ENCODE results near the gene ENTPD3. TPM values are rescaled to one million over a fixed set of nuclear protein-coding genes. Genes with fewer than 3 reads are reported as not detected.
A peak's percentile ranks its signal among the peaks of the same experiment; 100 is the strongest.

The ENTPD3 gene
- polyA plus RNA-seq, 1 donor (not counting 4 experiments of a cell fraction or from before 2014, with no cell fraction given): 12.9 TPM

DNA sequence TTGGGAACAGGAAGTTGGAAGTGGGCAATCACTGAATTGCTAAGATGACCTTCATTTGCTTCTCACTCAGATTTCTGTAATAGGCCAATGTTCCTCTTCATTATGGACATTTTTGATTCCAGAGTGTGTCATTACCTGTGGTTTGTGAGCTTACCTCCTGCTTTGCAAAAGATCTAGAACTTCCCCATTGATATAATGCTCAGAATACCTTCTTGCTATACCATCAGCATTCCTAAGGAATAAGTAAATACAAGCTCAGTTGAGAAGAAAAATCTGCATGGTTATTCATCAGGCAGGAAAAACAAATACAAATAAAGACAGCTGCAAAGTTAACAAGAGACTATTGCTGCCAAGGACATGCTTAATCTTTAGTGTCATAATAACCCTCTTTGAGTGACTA, 64.6 kb downstream of the ENTPD3 start:
- dilution Hi-C loops (cut with MboI; ENCODE audit: extremely low pct_ligation_motif_present, low sequenced_read_pairs): no loop called here

DNA sequence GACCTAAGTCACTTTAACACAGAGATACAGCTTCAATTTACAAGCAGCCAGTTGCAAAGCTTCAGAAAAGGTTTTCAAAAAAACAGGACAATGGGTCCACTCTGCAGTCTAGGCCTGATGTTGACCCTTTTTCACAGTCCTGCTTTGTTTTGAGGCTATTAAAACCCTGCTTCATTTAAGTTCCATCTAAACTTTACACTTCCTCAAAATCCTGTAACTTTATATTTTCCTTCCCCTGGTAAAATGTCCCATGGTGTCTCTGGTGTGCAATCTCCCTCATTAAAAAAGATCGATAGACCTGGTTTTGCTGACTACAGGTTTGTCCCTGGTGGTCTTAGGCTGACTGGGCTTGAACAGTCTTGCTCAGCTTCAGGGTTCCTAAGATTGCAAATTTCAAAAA, 65.1 kb downstream of the ENTPD3 start:
- Histone ChIP-seq H4K20me1 (ENCODE audit: control insufficient read depth, extremely low read depth, insufficient read depth, low read length) (no peaks in the 10 kb centered on the region), H3K27ac (ENCODE audit: control insufficient read depth, insufficient read depth, low read length) (peak overlapping the region; percentile 91), H3K79me2 (ENCODE audit: control insufficient read depth, insufficient read depth, low read length) (no peaks in the 10 kb centered on the region), H3K36me3 (ENCODE audit: control insufficient read depth in 2 of 2, extremely low read depth in 1 of 2, insufficient read depth in 2 of 2, low read length in 2 of 2) (no peaks in the 10 kb centered on the region), H2AFZ (ENCODE audit: control insufficient read depth, low read length) (no peak overlapping the region), H3K4me1 (ENCODE audit: control insufficient read depth, extremely low read depth, insufficient read depth, low read length) (peaks cover 17% of the 10 kb centered on the region), H3K9ac (ENCODE audit: control insufficient read depth, extremely low read depth, insufficient read depth, low read length) (peak overlapping the region; percentile 93), H3K4me2 (ENCODE audit: control insufficient read depth, extremely low read depth, insufficient read depth, low read depth, low read length) (peak overlapping the region; percentile 70), H3K9me1 (ENCODE audit: control insufficient read depth, extremely low read depth, insufficient read depth, low read length) (no peaks in the 10 kb centered on the region), H3K27me3 (ENCODE audit: control insufficient read depth, extremely low read depth, insufficient read depth, low read length) (no peaks in the 10 kb centered on the region), H3K4me3 (ENCODE audit: control insufficient read depth in 2 of 3, extremely low read depth in 1 of 3, insufficient read depth in 2 of 3, low read depth in 1 of 3, low read length in 3 of 3) (peak overlapping the region in 2 of 3 experiments; percentile 80 to 87), H3K9me3 (ENCODE audit: control insufficient read depth, low read depth, low read length) (no peaks in the 10 kb centered on the region)
- TF ChIP-seq, protein P1, sequence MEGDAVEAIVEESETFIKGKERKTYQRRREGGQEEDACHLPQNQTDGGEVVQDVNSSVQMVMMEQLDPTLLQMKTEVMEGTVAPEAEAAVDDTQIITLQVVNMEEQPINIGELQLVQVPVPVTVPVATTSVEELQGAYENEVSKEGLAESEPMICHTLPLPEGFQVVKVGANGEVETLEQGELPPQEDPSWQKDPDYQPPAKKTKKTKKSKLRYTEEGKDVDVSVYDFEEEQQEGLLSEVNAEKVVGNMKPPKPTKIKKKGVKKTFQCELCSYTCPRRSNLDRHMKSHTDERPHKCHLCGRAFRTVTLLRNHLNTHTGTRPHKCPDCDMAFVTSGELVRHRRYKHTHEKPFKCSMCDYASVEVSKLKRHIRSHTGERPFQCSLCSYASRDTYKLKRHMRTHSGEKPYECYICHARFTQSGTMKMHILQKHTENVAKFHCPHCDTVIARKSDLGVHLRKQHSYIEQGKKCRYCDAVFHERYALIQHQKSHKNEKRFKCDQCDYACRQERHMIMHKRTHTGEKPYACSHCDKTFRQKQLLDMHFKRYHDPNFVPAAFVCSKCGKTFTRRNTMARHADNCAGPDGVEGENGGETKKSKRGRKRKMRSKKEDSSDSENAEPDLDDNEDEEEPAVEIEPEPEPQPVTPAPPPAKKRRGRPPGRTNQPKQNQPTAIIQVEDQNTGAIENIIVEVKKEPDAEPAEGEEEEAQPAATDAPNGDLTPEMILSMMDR (optimal IDR thresholded peaks at IDR 0.05 in 1 of 3, IDR thresholded peaks at IDR 0.05 in 1 of 3, conservative IDR thresholded peaks at IDR 0.05 in 1 of 3; ENCODE audit: extremely low read depth in 1 of 3, insufficient read depth in 2 of 3, low read length in 3 of 3): no peak
- no peak for TF ChIP-seq EZH2 (IDR thresholded peaks at IDR 0.05; ENCODE audit: low read length)
- DNase-seq (ENCODE audit: low read depth, low spot score) (no peak), FAIRE-seq (no peak)
- dilution Hi-C loops (cut with MboI; ENCODE audit: extremely low pct_ligation_motif_present, low sequenced_read_pairs): no loop called here

More for the DNA sequence above, 64.6 kb downstream of the ENTPD3 start:
- no peak overlapping the region for H2AFZ ChIP-seq (ENCODE audit: control insufficient read depth, low read length)
- H4K20me1 ChIP-seq (ENCODE audit: control insufficient read depth, extremely low read depth, insufficient read depth, low read length): no peaks in the 10 kb centered on the region
- H3K36me3 ChIP-seq (ENCODE audit: control insufficient read depth in 2 of 2, extremely low read depth in 1 of 2, insufficient read depth in 2 of 2, low read length in 2 of 2): no peaks in the 10 kb centered on the region
- no peak overlapping the region for H3K4me2 ChIP-seq (ENCODE audit: control insufficient read depth, extremely low read depth, insufficient read depth, low read depth, low read length)
- H3K27ac ChIP-seq (ENCODE audit: control insufficient read depth, insufficient read depth, low read length): no peak overlapping the region
- peaks cover 17% of the 10 kb centered on the region for H3K4me1 ChIP-seq (ENCODE audit: control insufficient read depth, extremely low read depth, insufficient read depth, low read length)
- no peak for TF ChIP-seq EZH2 (IDR thresholded peaks at IDR 0.05; ENCODE audit: low read length)
- TF ChIP-seq, protein P1 (optimal IDR thresholded peaks at IDR 0.05 in 1 of 3, IDR thresholded peaks at IDR 0.05 in 1 of 3, conservative IDR thresholded peaks at IDR 0.05 in 1 of 3; ENCODE audit: extremely low read depth in 1 of 3, insufficient read depth in 2 of 3, low read length in 3 of 3): no peak
- FAIRE-seq (no peak), DNase-seq (ENCODE audit: low read depth, low spot score) (no peak)
- no peaks in the 10 kb centered on the region for H3K9me1 ChIP-seq (ENCODE audit: control insufficient read depth, extremely low read depth, insufficient read depth, low read length)
- no peak overlapping the region for H3K4me3 ChIP-seq (ENCODE audit: control insufficient read depth in 2 of 3, extremely low read depth in 1 of 3, insufficient read depth in 2 of 3, low read depth in 1 of 3, low read length in 3 of 3)
- H3K79me2 ChIP-seq (ENCODE audit: control insufficient read depth, insufficient read depth, low read length): no peaks in the 10 kb centered on the region
- H3K27me3 ChIP-seq (ENCODE audit: control insufficient read depth, extremely low read depth, insufficient read depth, low read length): no peaks in the 10 kb centered on the region
- H3K9me3 ChIP-seq (ENCODE audit: control insufficient read depth, low read depth, low read length): no peaks in the 10 kb centered on the region
- H3K9ac ChIP-seq (ENCODE audit: control insufficient read depth, extremely low read depth, insufficient read depth, low read length): no peak overlapping the region

All from keratinocyte (primary cell).